Left renal cortex interstitium (tissue), 4 donors: ENCODE measurements around the gene DNM3. TPM values are rescaled to one million over a fixed set of nuclear protein-coding genes. Genes with fewer than 3 reads are reported as not detected.

Experiments
- DNase-seq, 4 donors: peaks; one replicate each; pipeline ENCODE4 v3.0.0-alpha.2; 2013; ENCODE audit warnings: low read depth in 4 of 4, low spot score in 2 of 4, missing footprints in 1 of 4
- polyA plus RNA-seq, 4 donors: library from polyadenylated mRNA; unstranded; fragments of 120-200 nt; gene quantifications; one replicate each; pipeline ENCODE4 v1.2.1, GENCODE V29; 2013; ENCODE audit not compliant: insufficient read length in 4 of 4

DNM3 gene
- polyA plus RNA-seq, 4 donors, result 3.5 to 5.8 (median 4.5) TPM

DNA sequence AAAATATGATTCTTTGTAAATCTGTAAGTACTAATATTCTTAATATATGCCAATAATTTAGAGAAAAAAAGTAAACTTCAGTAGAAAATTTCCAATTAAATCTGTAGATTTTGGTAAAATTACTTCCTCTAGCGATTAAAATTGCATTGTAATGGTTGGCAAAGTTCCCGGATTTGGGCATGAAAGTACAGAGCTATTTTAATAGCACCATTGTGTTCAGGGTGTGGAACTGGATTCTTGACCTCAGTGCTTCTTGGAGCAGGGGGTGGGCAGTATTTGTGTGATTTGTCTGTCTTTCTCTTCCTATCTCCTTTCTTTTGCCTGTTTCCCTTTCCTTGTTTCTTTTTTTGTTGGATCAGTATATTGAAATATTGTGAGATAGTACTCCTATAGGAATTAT lies 72.1 kb downstream of the DNM3 start:
- peak in 1 of 4 donors; percentile 24 for DNase-seq

GRCh38 chr1:171916315-171916771 lies 75.0 kb downstream of the DNM3 start:
- DNase-seq, result no peak

GRCh38 chr1:171917331-171917730 lies 76.0 kb downstream of the DNM3 start:
- DNase-seq, result no peak

DNA sequence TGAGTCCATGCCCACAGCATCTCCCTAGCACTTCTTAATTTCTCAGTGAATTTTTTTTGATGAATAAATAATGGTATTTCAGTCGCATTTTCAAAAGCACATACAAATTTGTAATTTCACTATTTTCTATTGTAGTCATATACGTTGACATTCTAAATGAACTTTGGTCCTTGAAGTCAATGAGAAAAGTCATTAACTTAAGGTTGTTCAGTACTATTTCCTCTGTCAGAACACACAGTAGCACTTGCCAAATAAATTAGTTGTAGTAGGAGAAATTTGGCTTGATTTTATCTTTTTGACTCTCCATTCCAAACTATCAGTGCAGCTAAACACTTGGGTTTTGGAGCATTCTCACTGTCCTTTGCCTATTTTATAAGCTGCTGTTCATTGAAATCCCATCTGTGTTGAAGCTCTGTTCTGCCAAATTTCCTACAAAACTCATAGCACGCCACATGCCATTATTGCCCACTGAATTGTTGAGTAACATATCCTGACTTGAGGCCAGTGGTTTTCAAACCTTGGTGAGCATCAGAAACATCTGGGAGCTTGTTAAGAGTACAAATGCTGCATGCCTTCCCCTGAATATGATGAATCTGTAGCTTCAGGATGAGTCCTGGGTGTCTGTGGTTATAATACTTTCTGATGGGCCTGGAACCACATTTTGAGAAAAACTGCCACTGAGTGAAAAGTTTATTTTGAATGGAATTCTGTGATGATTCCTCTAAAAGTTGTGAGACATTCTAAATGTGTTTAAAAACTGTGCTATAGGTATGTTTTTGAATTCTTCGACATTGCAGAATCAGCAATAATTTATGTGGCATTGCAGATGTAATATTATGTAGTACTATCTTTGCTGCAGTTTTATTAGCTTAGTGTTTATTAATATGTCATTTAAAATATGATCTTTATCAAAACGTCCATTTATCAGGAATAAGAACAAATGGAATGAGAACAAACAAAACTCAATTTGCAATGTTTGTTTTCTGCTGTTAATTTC lies 78.9 kb downstream of the DNM3 start:
- DNase-seq, result no peak

DNA sequence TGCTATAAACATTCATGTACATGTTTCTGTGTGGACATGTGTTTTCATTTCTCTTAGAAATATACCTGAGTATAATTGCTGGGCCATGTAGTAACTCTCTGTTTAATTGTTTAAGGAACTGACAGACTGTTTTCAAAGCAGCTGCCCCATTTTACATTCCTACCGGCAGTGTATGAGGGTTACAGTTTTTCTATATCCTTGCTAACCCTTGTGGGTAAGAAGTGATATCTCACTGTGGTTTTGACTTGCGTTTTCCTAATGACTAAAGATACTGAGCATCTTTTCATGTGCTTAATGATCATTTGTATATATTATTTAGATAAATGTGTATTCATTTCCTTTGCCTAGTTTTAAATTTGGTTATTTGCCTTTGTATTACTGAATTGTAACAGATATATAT lies 81.7 kb downstream of the DNM3 start:
- DNase-seq, result no peak

DNA sequence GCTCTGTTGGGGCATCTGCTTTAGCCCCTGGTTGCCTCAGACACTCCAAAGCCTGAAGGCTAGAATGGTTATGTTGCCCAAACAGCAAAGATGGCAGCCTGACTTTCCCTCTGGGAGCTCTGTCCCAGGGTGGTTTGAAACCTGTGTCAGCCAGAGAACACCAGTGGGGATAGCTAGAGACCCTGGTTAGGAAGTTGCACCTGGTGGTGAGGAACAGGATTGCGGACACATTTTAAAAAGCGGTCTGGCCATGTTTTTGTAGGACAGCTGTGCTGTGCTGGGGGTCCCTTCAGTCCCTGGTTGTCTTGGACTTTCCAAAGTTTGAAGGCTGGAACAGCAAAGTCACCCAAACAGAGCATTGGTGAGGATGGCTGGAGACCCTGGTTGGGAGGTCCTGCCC lies 87.8 kb downstream of the DNM3 start:
- DNase-seq, result no peak

GRCh38 chr1:171931752-171932151 lies 90.5 kb downstream of the DNM3 start:
- no peak for DNase-seq

- DNase-seq, result no peak
Measured at GRCh38 chr1:171934664-171935063, 93.4 kb downstream of the DNM3 start.

GRCh38 chr1:171935086-171935485 lies 93.8 kb downstream of the DNM3 start:
- no peak for DNase-seq

DNA sequence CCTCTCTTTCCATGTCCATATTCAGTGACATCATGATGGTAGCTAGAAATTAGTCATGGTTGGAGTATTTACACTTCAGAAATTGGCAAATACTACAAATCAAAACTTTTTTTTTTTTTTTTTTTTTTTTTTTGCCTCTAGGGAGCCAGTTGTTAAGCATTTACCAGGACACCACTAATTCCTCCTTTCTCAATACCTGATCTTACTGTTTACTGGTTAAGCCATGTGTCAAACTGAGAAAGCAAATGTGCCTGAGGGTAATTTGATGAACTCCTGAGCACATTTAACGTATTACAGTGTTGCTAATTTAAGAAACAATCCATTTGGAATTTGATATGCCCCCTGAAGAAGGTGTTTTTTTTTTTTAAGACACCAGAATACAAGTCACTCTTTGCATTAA lies 94.4 kb downstream of the DNM3 start:
- DNase-seq, result no peak

GRCh38 chr1:171937938-171938337 lies 96.6 kb downstream of the DNM3 start:
- DNase-seq, result no peak

DNA sequence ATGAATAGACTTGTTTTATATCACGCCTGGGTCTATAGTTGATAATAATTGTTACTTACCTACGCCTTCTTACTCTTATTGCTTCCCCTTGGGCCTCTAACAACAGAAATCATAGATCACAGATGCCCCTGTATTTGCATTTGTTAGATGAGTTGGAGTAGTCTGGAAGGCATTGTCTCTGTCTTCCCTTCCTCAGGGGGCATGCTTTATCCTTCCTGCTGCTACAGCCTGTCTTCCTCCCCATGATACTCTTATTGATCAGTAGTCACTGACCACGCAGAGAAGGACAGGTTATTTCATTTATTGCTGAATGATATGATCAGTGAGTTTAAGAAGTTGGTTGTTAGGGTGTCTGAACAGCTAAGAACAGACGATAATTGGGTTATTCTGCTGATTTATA lies 98.4 kb downstream of the DNM3 start:
- DNase-seq, result no peak

DNA sequence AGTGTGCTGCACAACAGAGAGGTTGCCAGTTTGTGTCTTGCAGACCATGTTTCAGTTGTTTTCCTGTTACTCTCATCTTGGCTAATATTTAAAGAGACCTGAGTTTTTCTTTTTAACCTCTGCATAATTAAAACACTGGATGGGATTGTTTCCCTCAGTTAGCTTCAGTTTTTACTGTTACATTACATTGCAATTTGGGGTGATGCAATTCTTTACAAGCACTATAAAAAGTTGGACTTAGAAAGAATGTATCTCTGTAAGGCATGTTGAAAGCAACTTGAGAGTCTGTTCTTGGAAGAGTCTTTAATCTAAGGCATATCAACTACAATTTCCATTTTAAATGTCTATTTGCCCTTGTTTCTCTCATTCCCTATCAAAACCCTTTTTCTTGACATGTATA lies 99.1 kb downstream of the DNM3 start:
- no peak for DNase-seq

- DNase-seq, result no peak
Measured at GRCh38 chr1:171941920-171942319, 100.6 kb downstream of the DNM3 start.

DNA sequence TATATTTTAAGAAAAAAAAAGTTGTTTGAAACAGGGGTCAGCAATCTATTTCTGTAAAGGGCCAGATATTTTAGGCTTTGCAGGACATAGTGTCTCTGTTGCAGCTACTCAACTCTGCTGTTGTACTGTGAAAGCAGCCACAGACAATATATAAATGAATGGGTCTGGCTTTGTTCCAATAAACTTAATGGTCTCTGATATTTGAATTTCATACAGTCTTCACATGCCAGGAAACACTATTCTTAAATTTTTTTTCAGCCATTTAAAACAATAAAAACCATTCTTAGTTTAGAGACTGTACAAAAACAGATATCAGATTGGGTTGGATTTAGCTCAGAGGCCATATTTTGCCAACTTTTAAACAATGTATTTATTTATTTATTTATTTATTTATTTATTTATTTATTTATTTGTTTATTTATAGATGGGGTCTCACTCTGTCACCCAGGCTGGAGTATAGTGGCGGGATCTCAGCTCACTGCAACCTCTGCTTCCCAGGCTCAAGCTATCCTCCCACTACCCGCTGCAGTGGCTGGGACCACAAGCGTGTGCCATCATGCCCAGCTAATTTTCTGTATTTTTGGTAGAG lies 102.8 kb downstream of the DNM3 start:
- DNase-seq, result no peak

DNA sequence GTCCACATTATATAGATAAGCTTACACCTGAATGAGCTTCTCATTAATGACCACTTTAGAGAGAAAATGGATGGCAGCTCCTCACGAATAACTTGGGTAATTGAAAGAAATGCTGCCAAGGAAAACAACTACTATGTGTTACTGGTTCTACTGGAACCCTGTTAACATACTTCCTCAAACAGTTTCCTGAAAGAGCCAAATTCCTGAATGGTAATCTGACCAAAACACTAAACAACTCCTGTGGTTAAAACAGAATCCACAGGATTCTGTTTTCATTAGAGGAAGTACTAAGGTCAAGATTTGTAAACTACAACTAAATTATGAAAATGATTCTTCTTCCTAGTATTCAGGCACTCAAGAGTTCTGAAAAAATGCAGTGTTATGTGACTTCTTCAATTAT lies 107.2 kb downstream of the DNM3 start:
- no peak for DNase-seq

- no peak for DNase-seq
Measured at GRCh38 chr1:171949316-171949715, 108.0 kb downstream of the DNM3 start.

DNA sequence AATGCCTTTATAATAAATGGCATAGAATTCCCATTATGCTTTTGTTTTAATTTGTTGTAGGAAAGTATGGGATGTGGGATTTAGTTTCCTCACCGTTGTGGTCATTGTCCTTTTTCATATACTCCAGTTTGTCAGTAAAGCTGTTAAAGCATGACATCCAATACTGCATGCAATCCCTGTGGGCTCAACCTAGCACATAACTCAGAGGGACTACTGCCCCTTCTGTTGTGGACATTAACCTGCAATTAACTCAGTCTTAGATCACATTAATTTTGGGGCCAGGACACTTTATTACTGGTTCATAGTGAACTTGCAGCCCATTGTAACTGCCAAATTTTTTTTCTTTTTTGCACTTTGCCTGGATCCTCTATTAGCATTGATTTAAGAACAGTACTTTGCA lies 112.5 kb downstream of the DNM3 start:
- DNase-seq, result peak in 1 of 4 donors; percentile 19

DNA sequence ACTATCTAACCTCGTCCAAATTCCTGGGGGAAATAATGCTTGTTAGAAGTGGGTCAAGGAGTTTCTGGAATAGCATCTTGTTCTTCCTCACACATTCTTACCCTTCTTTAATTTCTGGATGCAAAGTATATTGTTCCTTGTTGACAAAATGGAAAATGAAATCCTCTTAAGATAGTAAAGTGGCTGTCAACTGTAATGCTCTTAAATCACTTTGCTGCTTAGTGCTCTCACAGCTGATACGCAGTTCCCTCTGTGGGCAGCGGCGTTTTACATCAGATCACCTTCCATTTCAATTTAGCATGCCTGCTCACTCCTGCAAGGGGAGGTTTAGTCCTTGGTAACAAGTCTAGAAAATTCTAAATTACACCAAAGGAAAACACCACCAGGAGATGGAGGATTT lies 113.1 kb downstream of the DNM3 start:
- DNase-seq, result peak in 1 of 4 donors; percentile 17

GRCh38 chr1:171961861-171962260 lies 120.6 kb downstream of the DNM3 start:
- DNase-seq, result no peak

DNA sequence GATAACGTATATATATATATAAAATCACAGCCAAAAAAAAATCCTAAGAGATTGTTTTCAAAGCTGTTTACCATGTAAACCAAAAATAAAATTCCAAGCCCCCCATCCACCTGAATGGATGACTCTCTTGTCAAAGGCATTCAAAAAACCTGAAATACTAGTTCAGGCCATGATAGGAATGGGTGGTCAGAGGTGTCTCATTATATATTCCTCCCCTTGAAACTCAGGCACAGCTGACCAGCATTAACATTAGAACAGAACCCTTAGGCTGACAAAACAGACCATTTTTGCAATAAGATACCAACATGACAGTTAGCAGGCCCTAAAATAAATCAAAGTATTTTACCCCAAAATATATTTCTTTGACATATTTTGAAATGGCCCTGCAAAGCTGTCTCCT lies 122.5 kb downstream of the DNM3 start:
- DNase-seq, result no peak

DNA sequence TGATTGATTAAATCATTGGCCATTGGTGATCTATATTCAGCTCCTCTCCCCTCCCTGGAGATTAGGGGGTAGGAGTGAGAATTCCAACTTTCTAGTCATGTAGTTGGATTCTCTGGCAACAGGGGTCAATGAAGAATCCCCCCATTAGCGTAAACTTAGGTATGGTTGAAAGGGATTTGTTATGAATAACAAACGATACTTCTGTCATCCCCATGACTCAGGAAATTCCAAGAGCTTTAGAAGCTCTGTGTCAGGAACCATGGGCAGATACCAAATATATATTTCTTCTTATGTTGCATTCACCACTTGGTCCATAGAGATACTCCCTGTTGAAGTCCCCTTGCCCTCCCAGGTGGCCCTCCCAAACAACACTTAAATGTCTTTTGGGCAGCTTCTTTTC lies 124.5 kb downstream of the DNM3 start:
- DNase-seq, result no peak
